Body of pancreas (tissue), 4 donors: ENCODE data around the gene PITPNM2. TPM values are rescaled to one million over a fixed set of nuclear protein-coding genes. Genes with fewer than 3 reads are reported as not detected.

ENCODE experiments used
- ATAC-seq: fragments of 150-250 bp; one replicate; pipeline ENCODE4 v1.9.1; 2016
- DNase-seq, 4 donors: peaks; one replicate each; pipeline ENCODE4 v3.0.0-alpha.2; 2019
- H3K27ac ChIP-seq, 4 donors: fragments of 200-600 bp; sonication (generic); 1 replicate in 3 of 4; 2 replicates in 1 of 4; pipeline versions ENCODE4 v1.5.1 to v1.6.1; 2016 to 2019; ENCODE audit warnings: mild to moderate bottlenecking in 1 of 4, mixed read lengths in 1 of 4, moderate library complexity in 1 of 4
- H3K27me3 ChIP-seq, 2 donors: fragments of 200-600 bp; sonication (generic); one replicate each; pipeline ENCODE4 v1.6.0; 2016; ENCODE audit warnings: mild to moderate bottlenecking in 1 of 2
- H3K36me3 ChIP-seq, 2 donors: fragments of 200-600 bp; sonication (generic); replicated peaks in 1 of 2; 2 replicates each; pipeline ENCODE4 v1.5.1; 2016; ENCODE audit warnings: low read depth in 2 of 2; ENCODE audit not compliant: insufficient read depth in 1 of 2
- H3K4me1 ChIP-seq: fragments of 200-600 bp; sonication (generic); one replicate; pipeline ENCODE4 v1.6.0; 2016
- H3K4me3 ChIP-seq, 2 donors: fragments of 200-600 bp; sonication (generic); 1 replicate in 1 of 2; 2 replicates in 1 of 2; pipeline ENCODE4 v1.5.1; 2016 to 2019
- H3K9me3 ChIP-seq, 3 donors: fragments of 200-600 bp; sonication (generic); 1 replicate in 2 of 3; 2 replicates in 1 of 3; pipeline ENCODE4 v1.5.1; 2016
- POLR2A ChIP-seq, 3 donors: fragments of 450-650 bp; IDR thresholded peaks; one replicate each; pipeline ENCODE4 v1.6.1; 2016; ENCODE audit warnings: antibody characterized with exemption in 3 of 3, mild to moderate bottlenecking in 2 of 3
- WGBS, 2 donors: methylation state at CpG; one replicate each; pipeline ENCODE4 v1.1.5; 2017; 5-methylcytosine and 5-hydroxymethylcytosine counted together
- intact Hi-C: fragments of 100-400 bp; cut with DNase I; formaldehyde crosslinking; loops from one replicate; pipeline ENCODE4 v1.15.1; 2023
- total RNA-seq, 2 donors: library from RNA; depleted of rRNA; stranded (reverse); fragments of >200 nt; gene quantifications; one replicate each; pipeline ENCODE4 v1.1.0, GENCODE V29; 2016
- TF ChIP-seq, protein P1 (sequence below), 7 experiments: fragments of 450-650 bp in 4 of 7; fragments of 200-600 bp in 3 of 7; sonication (generic) in 3 of 7; IDR thresholded peaks; one replicate each; pipeline ENCODE4 v1.5.1; 2016 to 2019; ENCODE audit warnings: antibody characterized with exemption in 7 of 7

PITPNM2 gene
- total RNA-seq, 2 donors from 2014 or later = 3.6 to 7.6 TPM

DNA sequence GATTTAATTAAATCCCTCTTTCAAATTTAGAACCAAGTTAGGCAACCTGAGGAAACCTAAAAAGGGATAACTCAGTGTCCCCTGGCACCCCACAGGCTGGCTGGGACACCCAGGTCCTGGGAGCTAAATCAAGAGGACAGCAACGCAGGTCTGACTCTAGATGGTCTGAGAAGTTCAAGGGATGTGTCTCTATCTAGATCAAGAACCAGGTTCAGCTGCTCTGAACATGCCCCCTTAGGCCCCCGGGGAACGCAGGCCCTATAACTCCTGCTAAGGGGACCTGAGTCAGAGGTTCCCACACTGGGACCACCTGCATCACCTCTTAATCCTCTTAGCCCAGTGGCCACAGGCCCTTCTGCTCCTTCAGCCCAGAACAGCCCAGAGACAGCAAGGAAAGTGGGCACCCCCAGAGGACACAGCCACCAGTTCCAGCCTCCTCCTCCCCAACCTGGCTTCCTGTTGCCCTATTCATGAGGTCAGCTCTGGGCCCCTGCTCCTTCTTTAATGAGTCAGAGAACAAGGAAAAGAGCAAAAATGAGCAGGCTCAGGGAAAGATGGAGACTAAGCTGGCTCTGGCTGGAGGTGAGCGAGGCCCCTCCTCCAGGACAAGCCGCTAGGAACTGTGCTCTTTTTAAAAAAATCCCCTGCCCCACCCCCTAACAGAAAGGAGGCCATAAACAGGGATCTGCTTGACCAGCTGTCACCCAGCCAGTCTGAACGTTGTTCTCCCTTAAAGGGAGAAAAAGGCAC is 10.8 kb downstream of the PITPNM2 start:
- no peak overlapping the region for H3K4me3 ChIP-seq
- no peaks in the 10 kb centered on the region for H3K9me3 ChIP-seq
- no peak for TF ChIP-seq POLR2A (IDR thresholded peaks at IDR 0.05)
- TF ChIP-seq, protein P1, sequence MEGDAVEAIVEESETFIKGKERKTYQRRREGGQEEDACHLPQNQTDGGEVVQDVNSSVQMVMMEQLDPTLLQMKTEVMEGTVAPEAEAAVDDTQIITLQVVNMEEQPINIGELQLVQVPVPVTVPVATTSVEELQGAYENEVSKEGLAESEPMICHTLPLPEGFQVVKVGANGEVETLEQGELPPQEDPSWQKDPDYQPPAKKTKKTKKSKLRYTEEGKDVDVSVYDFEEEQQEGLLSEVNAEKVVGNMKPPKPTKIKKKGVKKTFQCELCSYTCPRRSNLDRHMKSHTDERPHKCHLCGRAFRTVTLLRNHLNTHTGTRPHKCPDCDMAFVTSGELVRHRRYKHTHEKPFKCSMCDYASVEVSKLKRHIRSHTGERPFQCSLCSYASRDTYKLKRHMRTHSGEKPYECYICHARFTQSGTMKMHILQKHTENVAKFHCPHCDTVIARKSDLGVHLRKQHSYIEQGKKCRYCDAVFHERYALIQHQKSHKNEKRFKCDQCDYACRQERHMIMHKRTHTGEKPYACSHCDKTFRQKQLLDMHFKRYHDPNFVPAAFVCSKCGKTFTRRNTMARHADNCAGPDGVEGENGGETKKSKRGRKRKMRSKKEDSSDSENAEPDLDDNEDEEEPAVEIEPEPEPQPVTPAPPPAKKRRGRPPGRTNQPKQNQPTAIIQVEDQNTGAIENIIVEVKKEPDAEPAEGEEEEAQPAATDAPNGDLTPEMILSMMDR (IDR thresholded peaks at IDR 0.05) = no peak
- 68 to 69% methylated on average over 5 to 6 of the region's 6 CpGs for WGBS, 2 donors
- peak in 1 of 4 donors; percentile 39 for DNase-seq
- ATAC-seq = peak; percentile 19
- H3K27ac ChIP-seq = peak overlapping the region in 3 of 4 donors; percentile 31 to 82 (median 77)
- intact Hi-C loops = no loop called here
- peaks cover 43% of the 10 kb centered on the region for H3K4me1 ChIP-seq
- no peaks in the 10 kb centered on the region for H3K27me3 ChIP-seq
- no peaks in the 10 kb centered on the region for H3K36me3 ChIP-seq

DNA sequence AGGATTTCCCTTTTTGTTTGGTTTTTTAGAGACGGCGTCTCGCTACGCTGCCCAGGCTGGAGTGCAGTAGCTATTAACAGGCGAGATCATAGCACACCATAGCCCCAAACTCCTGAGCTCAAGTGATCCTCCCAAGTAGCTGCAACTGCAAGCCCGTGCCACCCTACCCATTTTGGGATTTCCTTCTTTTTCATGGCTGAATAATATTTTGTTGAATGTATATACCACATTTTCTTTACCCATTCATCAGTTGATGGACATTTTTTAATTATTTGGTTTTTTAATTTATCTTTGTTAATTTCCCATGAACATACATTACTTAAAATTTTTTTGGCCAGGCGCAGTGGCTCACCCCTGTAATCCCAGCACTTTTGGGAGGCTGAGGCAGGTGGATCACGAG is 15.2 kb downstream of the PITPNM2 start:
- no peak for TF ChIP-seq POLR2A (IDR thresholded peaks at IDR 0.05)
- TF ChIP-seq, protein P1 (IDR thresholded peaks at IDR 0.05) = no peak
- DNase-seq = no peak
- 71 to 82% methylated on average over 7 to 8 of the region's 8 CpGs for WGBS, 2 donors
- Histone ChIP-seq H3K36me3 (no peaks in the 10 kb centered on the region), H3K9me3 (no peaks in the 10 kb centered on the region), H3K4me1 (peaks cover 29% of the 10 kb centered on the region), H3K27me3 (no peaks in the 10 kb centered on the region), H3K4me3 (no peak overlapping the region), H3K27ac (no peak overlapping the region)
- intact Hi-C loops = no loop called here
- ATAC-seq = no peak

DNA sequence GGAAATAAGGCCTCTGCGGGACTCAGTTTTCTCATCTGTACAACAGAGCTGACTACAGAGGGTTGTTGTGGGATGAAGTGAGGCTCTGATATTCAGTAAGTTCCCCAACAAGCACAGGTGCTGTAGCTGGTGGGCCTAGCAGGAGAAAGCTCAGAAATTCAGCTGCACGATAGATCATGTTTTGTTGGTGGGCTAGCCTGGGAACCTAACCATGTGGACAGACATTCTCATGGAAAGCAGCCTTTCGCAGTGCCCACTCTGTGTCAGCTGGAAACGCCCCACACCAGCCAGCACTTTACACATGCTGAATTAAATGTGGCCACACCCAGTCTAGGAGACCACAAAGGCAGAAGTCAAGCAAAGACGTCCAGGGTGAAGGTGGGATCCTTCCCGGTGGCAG is 16.1 kb downstream of the PITPNM2 start:
- Histone ChIP-seq H3K9me3 (no peaks in the 10 kb centered on the region), H3K27ac (no peak overlapping the region), H3K36me3 (no peaks in the 10 kb centered on the region), H3K4me1 (peaks cover 21% of the 10 kb centered on the region), H3K4me3 (no peak overlapping the region), H3K27me3 (no peaks in the 10 kb centered on the region)
- DNase-seq = no peak
- no peak for TF ChIP-seq POLR2A (IDR thresholded peaks at IDR 0.05)
- TF ChIP-seq, protein P1 (IDR thresholded peaks at IDR 0.05) = no peak
- WGBS, 2 donors = 93 to 95% methylated on average over 6 of the region's 6 CpGs
- ATAC-seq = no peak
- intact Hi-C loops = no loop called here

DNA sequence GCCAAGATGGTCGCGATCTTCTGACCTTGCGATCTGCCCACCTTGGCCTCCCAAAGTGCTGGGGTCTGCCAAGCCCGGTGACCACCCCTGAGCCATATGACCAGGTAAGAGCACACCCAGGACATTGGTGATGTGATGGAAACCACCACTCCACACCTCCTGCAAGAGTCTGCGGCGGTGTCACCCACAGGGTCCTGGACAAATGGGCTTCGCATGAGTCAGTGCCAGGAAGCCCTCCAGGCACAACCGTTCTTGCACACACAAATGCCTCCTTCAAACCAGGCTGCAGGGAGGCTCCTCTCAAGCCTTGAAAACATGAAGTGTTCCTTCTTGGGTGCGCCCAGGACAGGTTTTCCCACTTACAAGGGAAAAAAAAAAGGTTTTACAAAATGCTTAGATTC is 16.6 kb downstream of the PITPNM2 start:
- Histone ChIP-seq H3K9me3 (no peaks in the 10 kb centered on the region), H3K27ac (no peak overlapping the region), H3K27me3 (no peaks in the 10 kb centered on the region), H3K4me1 (peaks cover 17% of the 10 kb centered on the region), H3K4me3 (no peak overlapping the region), H3K36me3 (no peaks in the 10 kb centered on the region)
- WGBS, 2 donors = 94 to 100% methylated on average over 5 to 9 of the region's 9 CpGs
- DNase-seq (no peak), ATAC-seq (no peak)
- intact Hi-C loops = no loop called here
- TF ChIP-seq, protein P1 (IDR thresholded peaks at IDR 0.05) = no peak
- TF ChIP-seq POLR2A (IDR thresholded peaks at IDR 0.05) = no peak

DNA sequence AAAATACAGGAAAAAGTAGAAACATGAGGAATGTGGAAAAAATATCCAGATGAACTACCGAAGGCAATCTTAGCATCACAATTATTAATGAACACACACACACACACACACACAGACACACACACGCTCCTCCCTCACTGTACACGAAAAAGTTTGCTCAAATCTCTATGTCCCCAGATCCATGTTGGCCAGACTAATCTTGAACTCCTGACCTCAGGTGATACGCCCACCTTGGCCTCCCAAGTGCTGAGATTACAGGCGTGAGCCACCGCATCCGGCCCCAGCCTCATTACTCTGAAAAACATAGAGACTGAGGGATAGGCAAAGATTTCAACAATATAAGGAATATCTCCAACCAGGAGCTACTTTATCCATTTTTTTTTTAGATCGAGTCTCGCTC is 17.2 kb downstream of the PITPNM2 start:
- 86 to 91% methylated on average over 9 of the region's 9 CpGs for WGBS, 2 donors
- Histone ChIP-seq H3K9me3 (no peaks in the 10 kb centered on the region), H3K4me3 (no peak overlapping the region), H3K4me1 (peaks cover 17% of the 10 kb centered on the region), H3K27me3 (no peaks in the 10 kb centered on the region), H3K36me3 (no peaks in the 10 kb centered on the region), H3K27ac (no peak overlapping the region)
- intact Hi-C loops = no loop called here
- TF ChIP-seq, protein P1 (IDR thresholded peaks at IDR 0.05) = no peak
- no peak for TF ChIP-seq POLR2A (IDR thresholded peaks at IDR 0.05)
- no peak for DNase-seq
- no peak for ATAC-seq
